HCT116 (cell line): Measurements from ENCODE around the gene NEURL1. TPM values are rescaled to one million over a fixed set of nuclear protein-coding genes. Genes with fewer than 3 reads are reported as not detected.

Experiments used
- ATAC-seq: fragments of 200-7000 bp; cut with Tn5 transposase; 2 replicates; pipeline ENCODE4 v1.9.1; 2020; ENCODE audit warnings: mild to moderate bottlenecking, moderate library complexity
- BruUV-seq: library from RNA; stranded (reverse); fragments of 400-500 nt; replicated peaks from 2 replicates; lab custom pipeline; 2021; lab: Mats Ljungman, UMichigan
- CTCF ChIA-PET: fragments of 300-600 bp; sonication (Branson Sonifier 250); formaldehyde crosslinking; loops from one replicate; lab custom pipeline; 2021; ENCODE audit warnings: antibody characterized with exemption; lab: Charles Lee
- POLR2A ChIA-PET: fragments of 300-600, 350-600 bp; sonication (Branson Sonifier 250); formaldehyde crosslinking; loops from one replicate; lab custom pipeline; 2021; ENCODE audit warnings: antibody characterized with exemption; lab: Charles Lee
- RAD21 ChIA-PET, 2 experiments: fragments of 300-600 bp; sonication (Branson Sonifier 250); formaldehyde crosslinking; loops; one replicate each; lab custom pipeline; 2023; ENCODE audit warnings: low total read pairs in 2 of 2; ENCODE audit not compliant: uncharacterized antibody in 2 of 2, unreplicated experiment in 2 of 2, low non-redundant PET in 1 of 2; lab: Charles Lee
- DNase-seq: peaks from one replicate; pipeline ENCODE4 v3.0.0-alpha.2; 2010; ENCODE audit warnings: low read depth, low spot score
- H2AFZ ChIP-seq: fragments of 200-600 bp; shearing (Covaris generic), sonication (generic); 2 replicates; pipeline ENCODE4 v1.6.1; 2017; ENCODE audit warnings: low read depth, mixed run types, mixed read lengths, antibody characterized with exemption, low read length; ENCODE audit not compliant: poor library complexity, severe bottlenecking
- H3K27ac ChIP-seq: 2 replicates; pipeline ENCODE4 v1.5.1; 2012; ENCODE audit warnings: low read depth, low read length
- H3K27me3 ChIP-seq: fragments of 200-600 bp; sonication (generic); 2 replicates; pipeline ENCODE4 v1.6.1; 2016; ENCODE audit warnings: mixed run types, low read length, mixed read lengths; ENCODE audit not compliant: insufficient read depth
- H3K36me3 ChIP-seq, 2 experiments: fragments of 200-500 bp in 1 of 2; fragments of 200-600 bp in 1 of 2; sonication (Bioruptor generic) in 1 of 2; sonication (generic) in 1 of 2; 2 replicates each; pipeline versions ENCODE4 v1.5.1 to v1.6.1; 2014 to 2016; ENCODE audit warnings: low read length in 2 of 2, inconsistent platforms in 1 of 2, mixed read lengths in 1 of 2, mixed run types in 1 of 2; ENCODE audit not compliant: insufficient read depth in 2 of 2, control insufficient read depth in 1 of 2
- H3K4me1 ChIP-seq, 2 experiments: fragments of 200-600 bp in 1 of 2; sonication (generic) in 1 of 2; 2 replicates each; pipeline versions ENCODE4 v1.5.1 to v1.6.1; 2012 to 2017; ENCODE audit warnings: low read length in 2 of 2, inconsistent platforms in 1 of 2, mild to moderate bottlenecking in 1 of 2, mixed read lengths in 1 of 2, mixed run types in 1 of 2, moderate library complexity in 1 of 2; ENCODE audit not compliant: insufficient read depth in 2 of 2, control insufficient read depth in 1 of 2
- H3K4me2 ChIP-seq: fragments of 200-600 bp; sonication (generic); 2 replicates; pipeline ENCODE4 v1.6.1; 2017; ENCODE audit warnings: mixed run types, low read length, mixed read lengths
- H3K4me3 ChIP-seq, 2 experiments: fragments of 200-600 bp in 1 of 2; sonication (generic) in 1 of 2; replicated peaks in 1 of 2; 2 replicates each; pipeline ENCODE4 v1.5.1; 2011 to 2016; ENCODE audit warnings: low read length in 2 of 2, control low read depth in 1 of 2, low read depth in 1 of 2, mild to moderate bottlenecking in 1 of 2, mixed read lengths in 1 of 2, mixed run types in 1 of 2
- H3K79me2 ChIP-seq: fragments of 200-600 bp; sonication (generic); 2 replicates; pipeline ENCODE4 v1.6.1; 2017; ENCODE audit warnings: mild to moderate bottlenecking, mixed run types, low read length, moderate library complexity, mixed read lengths; ENCODE audit not compliant: insufficient read depth
- H3K9ac ChIP-seq: fragments of 200-600 bp; sonication (generic); 2 replicates; pipeline ENCODE4 v1.6.1; 2016; ENCODE audit warnings: low read length, mixed read lengths
- H3K9me2 ChIP-seq: fragments of 200-600 bp; sonication (generic), shearing (Covaris generic); 2 replicates; pipeline ENCODE4 v1.6.1; 2017; ENCODE audit warnings: mixed run types, mild to moderate bottlenecking, moderate library complexity; ENCODE audit not compliant: insufficient read depth
- H3K9me3 ChIP-seq, 2 experiments: fragments of 200-500 bp in 1 of 2; fragments of 200-600 bp in 1 of 2; sonication (Bioruptor generic) in 1 of 2; sonication (generic) in 1 of 2; 2 replicates each; pipeline ENCODE4 v1.6.1; 2014 to 2017; ENCODE audit warnings: low read length in 2 of 2, mixed read lengths in 2 of 2, inconsistent platforms in 1 of 2, low read depth in 1 of 2, mild to moderate bottlenecking in 1 of 2, mixed run types in 1 of 2, moderate library complexity in 1 of 2; ENCODE audit not compliant: control insufficient read depth in 1 of 2, insufficient read depth in 1 of 2
- H4K20me1 ChIP-seq: fragments of 200-600 bp; sonication (generic), shearing (Covaris generic); 2 replicates; pipeline ENCODE4 v1.6.1; 2017; ENCODE audit warnings: mixed run types, mild to moderate bottlenecking, moderate library complexity; ENCODE audit not compliant: insufficient read depth
- EGR1 ChIP-seq: IDR thresholded peaks from 2 replicates; pipeline ENCODE4 v1.6.1; 2012; ENCODE audit warnings: low read depth
- ELF1 ChIP-seq: IDR thresholded peaks from 2 replicates; pipeline ENCODE4 v1.6.1; 2012; ENCODE audit warnings: low read depth, borderline replicate concordance
- EZH2 ChIP-seq: fragments of 200-600 bp; sonication (generic); IDR thresholded peaks from 2 replicates; pipeline ENCODE4 v1.6.1; 2017; ENCODE audit warnings: antibody characterized with exemption, mixed run types
- FOSL1 ChIP-seq: IDR thresholded peaks from 2 replicates; pipeline ENCODE4 v1.6.1; 2012; ENCODE audit warnings: low read depth
- SP1 ChIP-seq: IDR thresholded peaks from 2 replicates; pipeline ENCODE4 v1.6.1; 2012; ENCODE audit warnings: low read depth
- SRF ChIP-seq: IDR thresholded peaks from 2 replicates; pipeline ENCODE4 v1.6.1; 2012; ENCODE audit warnings: low read depth
- intact Hi-C: fragments of 100-400 bp; cut with micrococcal nuclease; formaldehyde crosslinking; loops from 2 replicates; pipeline ENCODE4 v1.10.0; 2022
- total RNA-seq: library from RNA; stranded (reverse); gene quantifications from one replicate; pipeline ENCODE4 v1.2.1, GENCODE V29; 2021; ENCODE audit not compliant: unreplicated experiment
- TF ChIP-seq, protein P1 (sequence below): IDR thresholded peaks from 2 replicates; pipeline ENCODE4 v1.6.1; 2011; ENCODE audit warnings: mild to moderate bottlenecking, low read length, moderate library complexity; ENCODE audit not compliant: insufficient replicate concordance; ENCODE audit errors: extremely low read depth
- TF ChIP-seq, protein P2 (sequence below): IDR thresholded peaks from 2 replicates; pipeline ENCODE4 v1.6.1; 2012; ENCODE audit warnings: low read depth

NEURL1 gene
- total RNA-seq, 1 experiment from 2014 or later, result 1.4 TPM

DNA sequence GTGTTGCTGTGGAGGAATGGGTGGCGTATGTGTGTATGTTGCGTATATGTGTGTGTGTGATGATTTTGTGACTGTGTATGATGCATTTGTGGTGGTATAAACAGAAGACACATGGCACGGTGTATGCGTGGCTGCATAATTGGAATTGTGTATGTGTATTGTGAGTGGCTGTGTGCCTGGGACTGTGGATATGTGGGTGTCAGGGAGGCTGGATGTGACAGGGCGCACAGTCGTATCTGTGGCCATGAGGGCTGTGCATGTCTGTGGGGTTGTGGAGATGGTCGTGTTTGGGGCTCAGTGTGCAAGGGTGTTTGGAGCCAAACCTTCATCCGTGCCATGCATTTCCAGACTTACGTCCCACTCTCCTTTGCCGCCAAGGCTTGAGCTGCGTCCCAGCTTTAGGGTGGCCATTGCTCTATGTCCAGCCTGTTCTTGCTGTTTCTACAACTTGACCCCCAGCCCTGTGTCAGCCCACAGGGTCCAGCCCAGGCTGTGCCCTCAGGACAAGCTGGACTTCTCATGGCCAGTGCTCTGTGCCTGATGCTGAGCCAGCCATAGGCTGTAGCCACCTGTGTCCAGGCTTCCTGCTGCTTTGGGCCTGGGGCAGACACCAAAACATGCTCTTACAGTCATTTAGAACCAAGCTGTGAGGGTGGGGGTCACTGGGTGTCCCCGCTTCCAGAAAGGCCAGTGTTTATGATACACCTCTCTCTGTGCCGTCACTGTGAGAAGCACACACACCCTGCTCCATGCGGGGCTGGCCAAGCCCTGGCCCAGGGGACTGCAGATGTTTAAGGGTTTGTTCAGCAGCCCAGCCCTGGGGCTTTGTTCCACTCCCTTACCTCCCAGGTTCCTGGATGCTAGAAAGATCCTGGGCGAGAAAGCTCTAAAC is 127.6 kb downstream of the NEURL1 start:
- Histone ChIP-seq H3K4me2 (no peak overlapping the region), H3K4me1 (no peaks in the 10 kb centered on the region), H3K27ac (no peak overlapping the region), H3K79me2 (no peaks in the 10 kb centered on the region), H4K20me1 (no peaks in the 10 kb centered on the region), H3K4me3 (no peak overlapping the region), H3K27me3 (no peaks in the 10 kb centered on the region), H3K36me3 (no peaks in the 10 kb centered on the region), H3K9me3 (no peaks in the 10 kb centered on the region), H2AFZ (no peak overlapping the region), H3K9ac (no peak overlapping the region), H3K9me2 (no peaks in the 10 kb centered on the region)
- TF ChIP-seq FOSL1 (no peak), SRF (no peak), EZH2 (no peak), SP1 (no peak), EGR1 (no peak), ELF1 (no peak)
- TF ChIP-seq, protein P1, sequence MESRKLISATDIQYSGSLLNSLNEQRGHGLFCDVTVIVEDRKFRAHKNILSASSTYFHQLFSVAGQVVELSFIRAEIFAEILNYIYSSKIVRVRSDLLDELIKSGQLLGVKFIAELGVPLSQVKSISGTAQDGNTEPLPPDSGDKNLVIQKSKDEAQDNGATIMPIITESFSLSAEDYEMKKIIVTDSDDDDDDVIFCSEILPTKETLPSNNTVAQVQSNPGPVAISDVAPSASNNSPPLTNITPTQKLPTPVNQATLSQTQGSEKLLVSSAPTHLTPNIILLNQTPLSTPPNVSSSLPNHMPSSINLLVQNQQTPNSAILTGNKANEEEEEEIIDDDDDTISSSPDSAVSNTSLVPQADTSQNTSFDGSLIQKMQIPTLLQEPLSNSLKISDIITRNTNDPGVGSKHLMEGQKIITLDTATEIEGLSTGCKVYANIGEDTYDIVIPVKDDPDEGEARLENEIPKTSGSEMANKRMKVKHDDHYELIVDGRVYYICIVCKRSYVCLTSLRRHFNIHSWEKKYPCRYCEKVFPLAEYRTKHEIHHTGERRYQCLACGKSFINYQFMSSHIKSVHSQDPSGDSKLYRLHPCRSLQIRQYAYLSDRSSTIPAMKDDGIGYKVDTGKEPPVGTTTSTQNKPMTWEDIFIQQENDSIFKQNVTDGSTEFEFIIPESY, result no peak
- TF ChIP-seq, protein P2, sequence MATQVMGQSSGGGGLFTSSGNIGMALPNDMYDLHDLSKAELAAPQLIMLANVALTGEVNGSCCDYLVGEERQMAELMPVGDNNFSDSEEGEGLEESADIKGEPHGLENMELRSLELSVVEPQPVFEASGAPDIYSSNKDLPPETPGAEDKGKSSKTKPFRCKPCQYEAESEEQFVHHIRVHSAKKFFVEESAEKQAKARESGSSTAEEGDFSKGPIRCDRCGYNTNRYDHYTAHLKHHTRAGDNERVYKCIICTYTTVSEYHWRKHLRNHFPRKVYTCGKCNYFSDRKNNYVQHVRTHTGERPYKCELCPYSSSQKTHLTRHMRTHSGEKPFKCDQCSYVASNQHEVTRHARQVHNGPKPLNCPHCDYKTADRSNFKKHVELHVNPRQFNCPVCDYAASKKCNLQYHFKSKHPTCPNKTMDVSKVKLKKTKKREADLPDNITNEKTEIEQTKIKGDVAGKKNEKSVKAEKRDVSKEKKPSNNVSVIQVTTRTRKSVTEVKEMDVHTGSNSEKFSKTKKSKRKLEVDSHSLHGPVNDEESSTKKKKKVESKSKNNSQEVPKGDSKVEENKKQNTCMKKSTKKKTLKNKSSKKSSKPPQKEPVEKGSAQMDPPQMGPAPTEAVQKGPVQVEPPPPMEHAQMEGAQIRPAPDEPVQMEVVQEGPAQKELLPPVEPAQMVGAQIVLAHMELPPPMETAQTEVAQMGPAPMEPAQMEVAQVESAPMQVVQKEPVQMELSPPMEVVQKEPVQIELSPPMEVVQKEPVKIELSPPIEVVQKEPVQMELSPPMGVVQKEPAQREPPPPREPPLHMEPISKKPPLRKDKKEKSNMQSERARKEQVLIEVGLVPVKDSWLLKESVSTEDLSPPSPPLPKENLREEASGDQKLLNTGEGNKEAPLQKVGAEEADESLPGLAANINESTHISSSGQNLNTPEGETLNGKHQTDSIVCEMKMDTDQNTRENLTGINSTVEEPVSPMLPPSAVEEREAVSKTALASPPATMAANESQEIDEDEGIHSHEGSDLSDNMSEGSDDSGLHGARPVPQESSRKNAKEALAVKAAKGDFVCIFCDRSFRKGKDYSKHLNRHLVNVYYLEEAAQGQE, result no peak
- no peak for ATAC-seq
- ChIA-PET CTCF (no interaction called here), POLR2A (no interaction called here), RAD21 (no interaction called here)
- BruUV-seq, result no TSS peak
- DNase-seq, result no peak
- intact Hi-C loops, result no loop called here
